ENCODE measurements around the gene ABI3.

GRCh38 chr17:49241692-49242397, 31.3 kb downstream of the ABI3 start:
- TF ChIP-seq POLR2A (IDR thresholded peaks at IDR 0.05) (no peak), CTCF (IDR thresholded peaks at IDR 0.05) (no peak)

Measured in adrenal gland (tissue), 5 donors.